ENCODE data around the gene TNFAIP8L3. TPM values are rescaled to one million over a fixed set of nuclear protein-coding genes. Genes with fewer than 3 reads are reported as not detected.
A peak's percentile ranks its signal among the peaks of the same experiment; 100 is the strongest.
"Not testable (repeated sequence)": the region's sequence is repeated elsewhere in the genome, so short reads cannot be mapped to it uniquely, and the experiment has no call there.

The TNFAIP8L3 gene
- total RNA-seq, 1 donor from 2014 or later = 7.3 TPM

DNA sequence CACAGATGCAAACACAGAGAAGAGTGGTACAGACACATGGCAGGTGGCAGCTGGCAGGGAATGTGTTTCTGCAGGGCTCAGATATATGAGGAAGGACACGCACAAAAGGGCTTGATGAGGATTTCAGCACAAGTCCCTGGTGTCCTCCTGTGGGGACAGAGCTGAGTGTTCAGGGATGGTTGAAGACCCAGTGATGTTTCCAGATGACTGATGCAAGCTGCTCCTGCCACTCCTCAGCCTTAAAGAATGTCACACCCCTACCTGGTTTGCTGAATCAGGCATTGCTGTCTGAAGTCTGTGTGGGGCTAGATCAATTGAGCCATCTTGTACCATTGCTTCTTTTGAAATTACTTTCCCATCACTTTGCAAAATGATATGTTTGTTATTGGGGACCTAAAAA is 40.2 kb downstream of the TNFAIP8L3 start:
- no peak for ATAC-seq

DNA sequence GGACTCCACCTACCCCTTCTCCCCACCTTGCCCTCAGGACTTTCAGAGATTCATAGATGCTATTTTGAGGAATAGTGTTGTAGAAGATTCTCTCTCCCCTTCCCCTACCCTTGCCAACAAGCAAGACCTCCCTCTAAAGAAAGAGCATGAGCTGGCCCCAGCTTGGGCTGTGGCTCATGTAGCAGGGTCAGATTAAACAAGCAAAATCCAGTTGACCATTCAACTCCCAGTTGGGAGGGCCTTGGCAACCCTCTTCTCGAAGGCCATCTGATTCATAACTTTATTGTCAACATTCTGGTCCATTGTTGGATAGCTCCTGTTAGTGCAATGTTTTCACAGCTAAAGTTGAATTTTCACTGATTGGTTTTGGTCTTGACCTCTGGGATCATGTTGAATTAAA is 41.1 kb downstream of the TNFAIP8L3 start:
- no peak for ATAC-seq

DNA sequence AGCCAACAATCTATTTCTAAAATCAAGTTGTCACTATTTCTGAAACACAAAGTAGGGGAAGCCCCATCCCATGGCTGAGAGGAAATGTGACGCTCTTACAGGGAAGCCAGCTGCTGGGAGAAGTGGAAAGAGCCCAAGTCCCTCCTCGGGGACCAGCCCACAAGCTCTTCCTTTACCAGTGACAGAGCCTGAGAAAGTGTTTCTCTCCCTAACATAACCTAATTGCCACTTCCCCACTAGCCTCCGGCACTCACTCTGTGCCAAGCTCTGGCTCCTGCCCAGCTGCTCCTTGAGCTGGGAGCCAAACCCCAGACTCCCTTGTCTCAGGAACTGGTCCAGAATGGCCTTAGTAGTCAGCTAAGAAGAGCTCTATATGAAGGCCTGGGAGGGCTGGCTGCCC is 42.9 kb downstream of the TNFAIP8L3 start:
- ATAC-seq = peak; percentile 81

DNA sequence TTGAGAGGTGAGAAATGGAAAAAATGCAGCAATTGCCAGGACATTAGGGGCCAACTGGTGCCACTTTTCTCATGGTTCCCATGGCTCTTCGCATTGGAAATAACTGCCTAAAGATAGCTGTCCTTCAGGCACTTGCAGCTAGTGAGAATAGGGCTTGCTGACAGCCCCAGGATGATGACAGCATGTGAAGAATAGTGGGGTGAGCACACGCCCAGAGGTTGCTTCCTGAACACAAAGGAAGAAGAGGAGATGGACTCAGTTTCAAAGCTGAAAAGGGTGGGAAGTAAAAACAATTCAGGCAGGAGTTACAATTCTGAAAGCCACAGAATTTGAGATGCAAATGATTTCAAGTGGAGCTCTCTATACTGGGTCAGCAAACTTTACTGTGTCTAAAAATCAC is 45.6 kb downstream of the TNFAIP8L3 start:
- no peak for ATAC-seq

DNA sequence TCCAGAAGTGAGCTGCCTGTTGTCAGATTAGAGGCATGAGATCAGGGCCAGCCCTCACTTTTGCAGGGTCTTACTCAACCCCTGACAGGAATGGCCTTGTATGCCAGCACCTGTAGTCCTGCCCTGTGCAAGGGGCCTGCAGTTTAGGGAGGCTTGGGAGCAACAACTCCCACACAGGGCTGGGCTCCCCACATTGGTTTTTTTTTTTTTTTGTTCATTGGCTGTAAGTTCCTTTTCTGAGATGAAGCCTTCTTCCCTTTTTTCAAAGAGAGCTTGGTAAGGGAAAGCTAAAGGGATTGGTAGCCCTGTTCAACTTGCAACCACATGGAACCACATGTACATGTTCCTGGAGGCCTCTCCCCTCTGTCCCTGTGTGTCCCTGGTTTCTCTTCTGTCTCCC is 46.4 kb downstream of the TNFAIP8L3 start:
- ATAC-seq = no peak

DNA sequence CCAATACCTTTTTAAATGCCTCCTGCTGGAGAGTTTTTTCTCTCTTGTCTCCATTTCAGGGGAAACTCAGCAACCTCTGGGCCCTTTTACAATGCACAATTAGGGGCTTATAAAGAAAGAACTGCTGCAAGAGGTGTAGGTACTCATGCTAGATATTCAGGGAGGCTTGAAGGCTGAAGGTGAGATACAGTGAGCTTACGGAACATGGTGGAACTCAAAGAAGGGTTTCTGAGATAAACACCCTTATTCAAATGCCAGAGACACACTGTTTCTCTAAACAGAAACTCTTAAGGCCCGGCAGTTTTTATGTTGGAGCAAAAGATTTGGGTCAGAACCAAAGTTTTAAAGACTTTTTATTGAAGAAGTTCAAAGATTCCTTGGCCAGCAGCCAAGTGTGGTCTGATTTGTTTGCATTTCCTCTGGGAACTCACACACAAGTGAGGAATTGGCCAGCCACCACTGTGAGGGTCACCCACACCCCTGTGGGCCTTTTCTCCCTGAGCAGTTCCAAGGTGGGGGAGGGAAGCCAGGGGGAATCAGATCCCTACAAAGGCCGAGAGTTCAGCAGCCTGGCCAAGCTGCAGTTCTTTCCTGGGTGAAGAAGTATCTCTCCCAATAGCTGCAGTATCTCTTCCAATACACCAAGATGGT is 47.8 kb downstream of the TNFAIP8L3 start:
- ATAC-seq = no peak

DNA sequence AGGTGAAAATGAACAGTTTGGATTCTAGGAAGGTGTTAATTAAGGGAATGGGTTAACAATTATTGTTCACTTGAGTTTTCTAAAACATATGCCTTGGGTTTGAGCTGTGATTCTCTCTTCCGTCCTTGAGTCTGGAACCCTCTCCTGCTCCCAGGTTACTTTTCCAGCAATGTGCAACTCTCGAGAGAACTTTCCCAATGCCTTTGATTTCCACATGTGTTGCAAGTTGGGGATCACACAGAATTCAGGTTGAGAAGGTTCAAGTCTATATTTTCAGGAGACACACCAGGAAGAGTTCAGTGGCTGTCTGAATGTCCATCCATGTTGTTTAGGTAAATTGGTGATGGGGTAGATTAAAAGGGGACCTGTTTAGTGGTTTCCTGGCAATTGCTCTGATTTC is 48.7 kb downstream of the TNFAIP8L3 start:
- ATAC-seq = no peak

DNA sequence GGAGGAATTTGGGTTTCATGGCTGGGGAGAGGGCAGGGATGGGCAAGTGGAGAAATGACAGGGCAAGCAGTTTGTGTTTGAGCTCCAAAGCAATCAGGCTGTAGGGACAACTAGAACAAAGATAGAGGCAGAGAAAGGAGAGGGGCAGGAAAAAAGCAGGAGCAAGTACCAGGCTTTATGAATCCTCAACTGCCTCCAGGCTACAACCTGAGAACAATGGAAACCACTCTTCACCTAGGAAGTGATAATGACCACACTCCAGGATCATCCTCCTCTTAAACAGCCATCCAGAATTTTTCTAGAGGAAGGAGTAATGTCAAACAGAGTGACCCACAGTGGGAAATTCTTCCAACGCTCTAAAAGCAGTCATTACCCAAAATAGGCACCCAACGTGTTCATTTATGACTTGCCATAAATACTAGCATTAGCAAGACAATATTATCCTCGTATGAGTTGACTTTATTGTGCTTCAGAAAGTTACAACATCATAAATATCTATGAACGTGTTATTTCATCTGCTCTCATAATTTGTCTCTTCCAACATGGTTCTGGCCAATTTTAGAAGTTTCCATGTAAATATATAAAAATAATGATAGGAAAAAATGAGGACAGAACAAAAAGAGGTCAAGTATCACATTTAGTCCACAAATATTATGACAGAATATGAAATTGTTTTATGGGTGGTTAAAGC is 50.5 kb downstream of the TNFAIP8L3 start:
- ATAC-seq = no peak

DNA sequence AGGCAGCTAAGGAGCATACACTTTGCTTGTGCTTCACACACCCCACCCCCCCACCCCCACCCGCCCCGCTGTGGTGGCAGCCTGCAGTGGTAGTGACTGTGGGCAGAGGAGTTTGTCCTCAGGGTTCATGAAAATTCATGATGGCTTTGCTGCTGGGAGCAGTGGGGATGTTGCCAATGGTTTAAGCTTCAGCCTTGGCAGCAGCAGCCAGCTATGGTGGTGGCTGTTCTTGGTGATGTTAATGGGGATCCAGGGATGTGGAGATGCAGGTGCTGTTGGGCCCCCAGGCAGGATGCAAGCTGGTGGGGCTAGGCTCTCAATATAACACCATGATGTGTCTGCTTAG is 55.8 kb downstream of the TNFAIP8L3 start:
- no peak for ATAC-seq

DNA sequence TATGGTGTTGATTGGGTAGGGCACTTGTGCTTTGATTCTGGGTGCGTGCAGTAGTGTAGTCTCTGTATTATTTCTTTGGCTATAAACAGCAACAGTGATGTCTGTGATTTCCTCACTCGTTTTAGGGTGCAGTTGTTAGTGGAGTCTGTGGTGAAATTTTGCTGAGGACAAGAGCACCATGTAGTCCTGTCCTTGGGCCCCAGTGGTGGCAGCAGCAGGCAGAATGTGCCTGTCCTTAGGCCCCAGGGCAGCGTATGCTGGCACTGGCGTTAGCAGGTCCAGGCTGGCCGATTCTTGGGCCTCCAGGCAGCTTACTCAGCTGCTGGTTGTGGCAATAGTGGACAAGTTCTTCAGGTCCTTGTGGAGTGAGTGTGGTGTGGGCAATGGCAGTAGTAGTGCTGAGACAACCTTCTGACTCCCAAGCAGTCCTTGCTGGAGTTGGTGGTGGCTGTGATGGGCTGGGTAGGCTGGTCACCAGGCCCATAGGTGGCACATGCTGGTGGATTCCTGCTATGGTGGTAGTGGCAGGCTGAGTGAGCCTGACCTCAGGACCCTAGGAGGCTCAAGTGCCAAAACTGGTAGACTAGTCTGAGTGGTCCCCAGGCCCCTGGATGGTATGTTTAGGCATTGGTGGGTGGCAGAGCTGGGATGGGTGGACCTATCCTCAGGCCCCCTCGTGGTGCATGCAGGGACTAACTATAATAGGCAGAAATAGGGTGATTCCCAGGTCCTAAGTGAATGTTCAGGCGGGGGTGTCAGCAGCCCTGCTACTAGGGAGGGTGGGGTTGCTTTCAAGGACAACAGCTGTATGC is 56.3 kb downstream of the TNFAIP8L3 start:
- ATAC-seq = peak; percentile 99

DNA sequence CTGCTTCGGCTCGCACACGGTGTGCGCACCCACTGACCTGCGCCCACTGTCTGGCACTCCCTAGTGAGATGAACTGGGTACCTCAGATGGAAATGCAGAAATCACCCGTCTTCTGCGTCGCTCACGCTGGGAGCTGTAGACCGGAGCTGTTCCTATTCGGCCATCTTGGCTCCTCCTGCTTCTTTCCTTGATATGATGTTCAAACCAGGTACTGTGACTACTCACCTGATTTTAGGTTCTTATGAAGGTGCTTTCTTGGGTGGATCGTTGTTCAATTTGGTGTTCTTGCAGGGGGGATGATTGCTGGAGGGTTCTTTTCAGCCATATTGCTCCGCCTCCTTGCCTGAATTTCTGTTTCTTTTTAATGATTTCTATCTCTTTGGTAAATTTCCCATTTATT is 57.2 kb downstream of the TNFAIP8L3 start:
- not testable (repeated sequence) for ATAC-seq

DNA sequence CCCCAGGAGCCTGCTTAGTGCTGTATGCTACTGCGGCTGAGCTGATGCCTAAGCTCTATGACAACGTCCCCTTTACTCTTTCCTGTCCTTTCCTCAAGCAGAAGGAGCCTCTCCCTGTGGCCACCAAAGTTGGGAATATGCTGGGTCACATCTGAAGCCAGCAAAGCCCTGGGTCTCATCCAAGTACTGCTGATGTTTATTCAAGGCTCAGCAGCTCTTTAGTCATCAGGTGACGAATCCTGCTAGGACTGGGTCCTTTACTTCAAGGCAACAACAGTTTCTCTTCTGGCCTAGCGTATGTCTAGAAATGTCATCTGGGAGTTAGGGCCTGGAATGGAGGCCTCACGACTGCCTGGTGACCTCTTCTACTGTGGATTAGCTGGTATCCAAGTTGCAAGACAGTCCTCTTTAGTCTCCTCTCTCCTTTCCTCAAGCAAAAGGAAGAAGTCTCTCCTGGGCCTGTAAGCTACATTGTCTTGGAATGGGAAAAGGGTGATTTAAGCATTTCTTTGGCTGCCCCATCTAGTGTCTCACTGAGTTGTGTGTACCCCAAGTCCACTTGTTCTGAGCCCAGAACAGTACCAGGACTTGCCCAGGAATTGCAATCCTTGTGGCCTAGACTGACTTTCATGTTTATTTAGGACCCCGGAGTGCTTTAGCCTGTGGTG is 63.9 kb downstream of the TNFAIP8L3 start:
- ATAC-seq = peak; percentile 99

DNA sequence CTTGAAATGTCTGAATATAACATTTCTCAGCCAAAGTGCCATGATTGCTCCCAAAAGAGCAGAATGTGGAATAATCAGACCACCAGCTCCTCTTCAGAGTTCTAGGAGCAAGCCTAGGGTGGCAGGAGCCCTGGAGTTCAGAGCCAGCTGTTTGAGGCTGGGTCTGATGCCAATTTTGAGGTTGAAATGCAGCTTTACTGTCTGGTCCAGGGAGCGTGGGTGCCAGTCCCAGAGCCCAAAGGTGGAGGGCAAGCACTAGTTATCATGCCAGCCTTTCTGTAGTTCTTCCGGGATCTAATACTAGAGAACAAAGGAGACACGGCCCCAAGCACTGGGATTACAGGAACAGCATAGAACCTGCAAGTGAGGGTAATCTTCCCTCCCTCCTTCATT is 69.3 kb downstream of the TNFAIP8L3 start:
- peak; percentile 71 for ATAC-seq

DNA sequence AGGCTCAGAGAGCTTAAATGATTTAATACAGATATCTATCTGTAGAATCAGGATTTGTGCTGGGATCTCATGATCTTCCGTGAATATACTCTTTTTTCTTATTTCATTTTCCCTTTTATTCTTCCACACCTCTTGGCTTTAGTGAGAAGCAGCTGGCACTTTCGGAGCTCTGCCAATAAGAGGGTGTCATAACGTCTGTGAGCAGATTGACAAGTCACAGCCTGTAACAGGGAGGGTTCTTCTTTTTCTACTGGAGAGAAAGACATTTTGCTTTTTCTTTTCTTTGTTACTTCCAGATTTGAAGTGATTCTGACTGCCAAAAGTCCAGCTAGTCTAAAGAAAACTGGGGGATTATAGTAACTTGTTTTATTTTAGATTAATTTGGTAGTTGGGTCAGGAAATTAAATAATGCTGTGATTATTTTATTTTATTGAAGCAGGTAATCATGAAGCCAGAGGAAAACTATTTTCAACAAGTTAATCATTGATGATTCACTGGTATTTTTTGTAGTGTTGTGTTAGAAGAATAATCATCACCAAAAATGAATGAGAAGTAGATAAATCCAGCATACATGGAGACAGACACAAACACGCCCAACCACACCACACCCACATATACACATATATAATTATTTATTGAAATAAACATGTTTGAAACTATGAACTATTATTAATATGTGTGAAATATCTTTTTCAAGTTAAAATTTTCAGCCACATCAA is 69.8 kb downstream of the TNFAIP8L3 start:
- peak; percentile 95 for ATAC-seq

DNA sequence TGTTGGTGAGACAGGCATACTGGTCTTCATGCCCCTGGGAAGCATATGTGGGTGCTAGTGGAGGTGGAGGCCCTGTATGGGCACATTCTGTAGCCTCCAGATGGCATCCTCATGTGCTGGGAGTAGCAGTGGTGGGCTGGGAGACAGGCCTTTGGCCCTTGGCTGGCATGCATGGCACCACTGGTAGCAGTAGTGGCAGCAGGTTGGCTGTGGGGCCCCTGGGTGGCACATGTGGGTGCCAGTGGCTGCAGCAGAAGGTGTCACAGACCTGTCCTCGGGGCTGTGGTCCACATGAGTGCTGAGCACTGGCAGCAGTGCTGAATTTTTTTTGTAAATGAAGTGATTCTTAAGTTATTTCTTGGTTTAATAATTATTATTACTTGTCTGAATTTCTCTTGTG is 71.2 kb downstream of the TNFAIP8L3 start:
- no peak for ATAC-seq

DNA sequence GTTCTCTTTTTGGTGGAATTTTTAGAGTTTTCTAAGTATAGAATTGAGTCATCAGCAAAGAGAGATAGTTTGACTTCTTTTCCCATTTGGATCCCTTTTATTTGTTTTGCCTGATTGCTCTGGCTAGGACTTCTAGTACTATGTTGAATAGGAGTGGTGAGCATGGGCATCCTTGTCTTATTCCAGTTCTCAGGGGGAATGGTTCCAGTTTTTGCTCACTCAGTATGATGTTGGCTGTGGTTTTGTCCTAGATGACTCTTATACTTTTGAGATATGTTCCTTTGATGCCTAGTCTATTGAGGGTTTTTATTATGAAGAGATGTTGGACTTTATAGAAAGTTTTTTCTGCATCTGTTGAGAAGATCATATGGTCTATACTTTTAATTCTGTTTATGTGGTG is 72.5 kb downstream of the TNFAIP8L3 start:
- no peak for ATAC-seq

DNA sequence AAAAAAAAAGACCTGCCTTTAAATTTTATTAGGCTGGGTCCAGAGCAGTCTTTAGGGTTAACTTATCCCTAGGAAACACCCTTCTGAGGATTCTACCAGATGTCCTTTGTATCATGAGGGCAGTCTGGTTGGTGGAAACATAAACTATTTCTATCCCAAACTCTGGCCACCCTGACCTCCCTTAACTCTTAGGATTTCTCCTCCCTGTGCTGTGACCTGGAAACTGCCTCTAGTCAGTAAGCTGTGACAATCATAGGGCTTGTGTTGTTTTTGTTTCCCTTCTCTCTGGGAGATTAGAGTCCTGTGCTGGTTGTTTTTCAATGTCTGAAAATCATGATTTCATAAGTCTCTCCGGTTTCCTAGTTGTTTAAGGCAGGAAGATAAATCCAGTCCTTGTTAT is 78.1 kb downstream of the TNFAIP8L3 start:
- no peak for ATAC-seq

DNA sequence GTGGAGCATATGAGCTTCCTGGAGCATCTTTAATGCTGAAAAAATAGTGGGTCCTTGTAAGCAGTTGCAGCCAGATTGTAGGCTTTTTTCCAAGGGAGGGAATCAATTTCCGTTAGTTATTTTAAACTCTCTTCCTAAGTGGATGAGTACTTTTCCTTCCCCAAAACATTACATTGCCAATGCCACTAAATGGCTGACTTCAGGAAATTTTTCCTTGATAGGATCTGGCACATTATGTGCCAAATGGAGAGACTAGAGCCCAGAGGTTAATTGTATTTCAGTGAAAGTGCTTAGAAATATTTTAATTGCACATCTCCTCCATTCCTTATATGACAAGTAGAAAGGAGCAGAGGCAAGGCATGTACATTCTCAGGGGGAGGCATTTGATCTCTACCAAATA is 83.5 kb downstream of the TNFAIP8L3 start:
- no peak for ATAC-seq

DNA sequence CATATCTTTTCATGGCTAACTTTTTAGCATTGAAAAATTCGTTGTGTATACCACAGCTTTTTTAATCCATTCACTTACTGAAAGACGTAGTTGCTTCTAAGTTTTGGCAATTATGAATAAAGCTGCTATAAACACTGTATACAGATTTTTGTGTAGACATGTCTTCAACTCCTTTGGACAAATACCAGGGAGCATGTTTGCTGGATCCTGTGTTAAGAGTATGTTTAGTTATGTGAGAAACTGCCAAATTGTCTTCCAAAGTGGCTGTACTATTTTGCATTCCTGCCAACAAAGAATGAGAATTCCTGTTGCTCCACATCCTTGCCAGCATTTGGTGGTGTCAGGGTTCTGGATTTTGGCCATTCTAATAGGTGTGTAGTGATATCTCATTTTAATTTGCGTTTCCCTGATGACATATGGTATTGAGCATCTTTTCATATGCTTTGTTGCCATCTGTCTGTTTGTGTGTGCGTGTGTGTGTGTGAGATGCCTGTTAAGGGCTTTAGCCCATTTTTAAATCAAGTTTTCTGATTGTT is 87.5 kb downstream of the TNFAIP8L3 start:
- no peak for ATAC-seq
